HEK293T (cell line): ENCODE data around the gene MGAT5.

Experiments
- CTCF ChIA-PET: fragments of 350-600 bp; formaldehyde crosslinking; extraction: SDS; loops from one replicate; lab custom pipeline; 2021; ENCODE audit warnings: antibody characterized with exemption, inconsistent platforms; lab: Yijun Ruan, JAX
- POLR2A ChIA-PET: fragments of 350-600 bp; formaldehyde crosslinking; extraction: SDS; loops from one replicate; lab custom pipeline; 2020; ENCODE audit warnings: antibody characterized with exemption, inconsistent platforms; lab: Yijun Ruan, JAX
- DNase-seq: peaks from one replicate; pipeline ENCODE4 v3.0.0; 2012; ENCODE audit warnings: mixed read lengths; ENCODE audit errors: extremely low spot score
- ARNT ChIP-seq: fragments of 450-650 bp; IDR thresholded peaks from 2 replicates; pipeline ENCODE4 v1.6.1; 2017; ENCODE audit warnings: mild to moderate bottlenecking
- BHLHE40 ChIP-seq: fragments of 450-650 bp; IDR thresholded peaks from 2 replicates; pipeline ENCODE4 v1.6.1; 2016; ENCODE audit warnings: mild to moderate bottlenecking, moderate library complexity, borderline replicate concordance
- CTBP1 ChIP-seq: fragments of 450-650 bp; IDR thresholded peaks from 2 replicates; pipeline ENCODE4 v1.6.1; 2016; ENCODE audit warnings: borderline replicate concordance
- ELF4 ChIP-seq: fragments of 450-650 bp; IDR thresholded peaks from 2 replicates; pipeline ENCODE4 v1.6.1; 2017; ENCODE audit warnings: antibody characterized with exemption
- FOXA1 ChIP-seq: fragments of 450-650 bp; IDR thresholded peaks from 2 replicates; pipeline ENCODE4 v1.6.1; 2016; ENCODE audit warnings: mild to moderate bottlenecking
- FOXK2 ChIP-seq: fragments of 450-650 bp; IDR thresholded peaks from 2 replicates; pipeline ENCODE4 v1.6.1; 2016; ENCODE audit warnings: mild to moderate bottlenecking
- FOXM1 ChIP-seq: fragments of 450-650 bp; IDR thresholded peaks from 2 replicates; pipeline ENCODE4 v1.6.1; 2017; ENCODE audit warnings: mild to moderate bottlenecking, borderline replicate concordance
- HDGF ChIP-seq: fragments of 450-650 bp; IDR thresholded peaks from 2 replicates; pipeline ENCODE4 v1.6.1; 2017; ENCODE audit warnings: antibody characterized with exemption, borderline replicate concordance
- L3MBTL2 ChIP-seq: fragments of 450-650 bp; conservative IDR thresholded peaks from 2 replicates; pipeline ENCODE4 v1.6.1; 2016; ENCODE audit warnings: mild to moderate bottlenecking
- LEF1 ChIP-seq: fragments of 450-650 bp; IDR thresholded peaks from 2 replicates; pipeline ENCODE4 v1.6.1; 2017; ENCODE audit warnings: mild to moderate bottlenecking, borderline replicate concordance
- NFRKB ChIP-seq: fragments of 450-650 bp; IDR thresholded peaks from 2 replicates; pipeline ENCODE4 v1.6.1; 2016; ENCODE audit warnings: mild to moderate bottlenecking, moderate library complexity
- PKNOX1 ChIP-seq: fragments of 450-650 bp; IDR thresholded peaks from 2 replicates; pipeline ENCODE4 v1.6.1; 2016
- SP1 ChIP-seq: fragments of 450-650 bp; IDR thresholded peaks from 2 replicates; pipeline ENCODE4 v1.6.1; 2017
- SUZ12 ChIP-seq: fragments of 450-650 bp; IDR thresholded peaks from 2 replicates; pipeline ENCODE4 v1.6.1; 2016; ENCODE audit warnings: mild to moderate bottlenecking
- TARDBP ChIP-seq: fragments of 450-650 bp; IDR thresholded peaks from 2 replicates; pipeline ENCODE4 v1.6.1; 2016
- ZNF384 ChIP-seq: fragments of 450-650 bp; IDR thresholded peaks from 2 replicates; pipeline ENCODE4 v1.6.1; 2016

Gene MGAT5

GRCh38 chr2:134448650-134449049 is 194.8 kb downstream of the MGAT5 start:
- ChIA-PET POLR2A (no interaction called here), CTCF (interaction anchor here (0.6 kb wide), 1 partner anchor 478 kb away, joined by 3 read pairs; no protein-coding TSS in a partner anchor)
- DNase-seq: no peak
- no peak for TF ChIP-seq FOXA1
- no peak for TF ChIP-seq FOXK2
- TF ChIP-seq CTBP1: no peak
- no peak for TF ChIP-seq HDGF
- no peak for TF ChIP-seq SUZ12
- TF ChIP-seq PKNOX1: no peak
- TF ChIP-seq BHLHE40: no peak

GRCh38 chr2:134449157-134449556 is 195.3 kb downstream of the MGAT5 start:
- ChIA-PET CTCF (no interaction called here), POLR2A (no interaction called here)
- TF ChIP-seq ZNF384 (no peak), SUZ12 (no peak), PKNOX1 (no peak), L3MBTL2 (no peak), FOXA1 (no peak), ELF4 (no peak), BHLHE40 (no peak), NFRKB (no peak), ARNT (no peak), HDGF (no peak)
- no peak for DNase-seq

- DNase-seq: no peak
- ChIA-PET CTCF (interaction anchor here (0.5 to 2.1 kb wide), 9 partner anchors 11 to 563 kb away, joined by 3 to 15 read pairs (median 7); no protein-coding TSS in a partner anchor), POLR2A (no interaction called here)
- TF ChIP-seq CTBP1: no peak
- no peak for TF ChIP-seq SP1
- no peak for TF ChIP-seq HDGF
- no peak for TF ChIP-seq ZNF384
- TF ChIP-seq ARNT: no peak
- TF ChIP-seq ELF4: no peak
- no peak for TF ChIP-seq BHLHE40
- TF ChIP-seq TARDBP: no peak
- no peak for TF ChIP-seq PKNOX1
- TF ChIP-seq FOXK2: no peak
- no peak for TF ChIP-seq SUZ12
- no peak for TF ChIP-seq L3MBTL2
- TF ChIP-seq NFRKB: no peak
- no peak for TF ChIP-seq LEF1
- no peak for TF ChIP-seq FOXM1
- TF ChIP-seq FOXA1: no peak
Observed at GRCh38 chr2:134449751-134450513, 196.1 kb downstream of the MGAT5 start.

- ChIA-PET POLR2A (no interaction called here), CTCF (interaction anchor here (0.5 to 2.1 kb wide), 21 partner anchors 10 to 1531 kb away, joined by 3 to 15 read pairs (median 4); no protein-coding TSS in a partner anchor)
- no peak for DNase-seq
- TF ChIP-seq FOXK2 (no peak), ELF4 (no peak), PKNOX1 (no peak), ARNT (no peak), LEF1 (no peak), L3MBTL2 (no peak), FOXM1 (no peak), FOXA1 (no peak), SP1 (no peak), NFRKB (no peak), CTBP1 (no peak), TARDBP (no peak), ZNF384 (no peak)
Observed at GRCh38 chr2:134451347-134451630, 197.4 kb downstream of the MGAT5 start.

GRCh38 chr2:134452042-134452733 is 198.3 kb downstream of the MGAT5 start:
- ChIA-PET POLR2A (no interaction called here), CTCF (interaction anchor here (0.6 to 2.1 kb wide), 10 partner anchors 9 to 568 kb away, joined by 3 to 10 read pairs (median 3); no protein-coding TSS in a partner anchor)
- no peak for TF ChIP-seq FOXM1
- TF ChIP-seq LEF1: no peak
- TF ChIP-seq CTBP1: no peak
- TF ChIP-seq FOXA1: no peak
- no peak for TF ChIP-seq HDGF
- no peak for DNase-seq

GRCh38 chr2:134453476-134453875 is 199.6 kb downstream of the MGAT5 start:
- ChIA-PET POLR2A (no interaction called here), CTCF (interaction anchor here (1.3 kb wide), 1 partner anchor 335 kb away, joined by 3 read pairs; no protein-coding TSS in a partner anchor)
- no peak for DNase-seq
- TF ChIP-seq PKNOX1 (no peak), TARDBP (no peak), NFRKB (no peak), FOXK2 (no peak), BHLHE40 (no peak), L3MBTL2 (no peak), ELF4 (no peak), LEF1 (no peak), FOXM1 (no peak), CTBP1 (no peak), ZNF384 (no peak), HDGF (no peak)
